ENCODE measurements around the gene CCIN.
"Not testable (repeated sequence)": the region's sequence is repeated elsewhere in the genome, so short reads cannot be mapped to it uniquely, and the experiment has no call there.

The CCIN gene

DNA sequence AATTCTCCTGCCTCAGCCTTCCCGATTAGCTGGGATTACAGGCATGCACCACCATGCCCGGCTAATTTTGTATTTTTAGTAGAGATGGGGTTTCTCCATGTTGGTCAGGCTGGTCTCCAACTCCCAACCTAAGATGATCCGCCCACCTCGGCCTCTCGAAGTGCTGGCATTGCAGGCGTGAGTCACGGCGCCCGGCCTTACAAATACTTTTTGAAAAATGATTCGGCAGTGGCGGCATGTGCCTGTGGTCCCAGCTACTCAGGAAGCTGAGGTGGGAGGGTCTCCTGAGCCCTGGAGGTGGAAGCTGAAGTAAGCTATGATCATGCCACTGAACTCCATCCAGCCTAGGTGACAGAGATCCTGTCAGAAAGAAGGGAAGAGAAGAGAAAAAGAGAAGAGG lies 9.1 kb upstream of the CCIN start:
- not testable (repeated sequence) for DNase-seq (ENCODE audit: low spot score)

DNA sequence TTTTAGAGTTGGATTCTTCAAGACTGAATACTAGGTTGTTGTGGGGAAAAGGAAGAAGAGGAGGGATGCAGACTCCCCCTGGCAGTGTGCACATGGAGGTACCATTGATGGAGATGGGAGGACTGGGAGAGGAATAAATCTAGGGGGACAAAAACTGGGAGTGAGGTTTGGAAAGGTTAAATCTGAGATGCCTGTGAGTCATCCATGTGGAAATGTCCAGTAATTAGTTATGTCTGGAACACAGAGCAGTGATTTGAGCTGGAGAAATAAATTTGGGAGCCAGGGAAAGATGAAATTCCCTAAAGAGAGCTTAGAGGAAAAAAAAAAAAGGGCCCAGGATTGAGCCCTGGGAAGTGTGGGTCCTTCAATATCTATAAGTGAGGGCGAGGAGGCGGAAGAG lies 8.0 kb upstream of the CCIN start:
- no peak for DNase-seq (ENCODE audit: low spot score)

DNA sequence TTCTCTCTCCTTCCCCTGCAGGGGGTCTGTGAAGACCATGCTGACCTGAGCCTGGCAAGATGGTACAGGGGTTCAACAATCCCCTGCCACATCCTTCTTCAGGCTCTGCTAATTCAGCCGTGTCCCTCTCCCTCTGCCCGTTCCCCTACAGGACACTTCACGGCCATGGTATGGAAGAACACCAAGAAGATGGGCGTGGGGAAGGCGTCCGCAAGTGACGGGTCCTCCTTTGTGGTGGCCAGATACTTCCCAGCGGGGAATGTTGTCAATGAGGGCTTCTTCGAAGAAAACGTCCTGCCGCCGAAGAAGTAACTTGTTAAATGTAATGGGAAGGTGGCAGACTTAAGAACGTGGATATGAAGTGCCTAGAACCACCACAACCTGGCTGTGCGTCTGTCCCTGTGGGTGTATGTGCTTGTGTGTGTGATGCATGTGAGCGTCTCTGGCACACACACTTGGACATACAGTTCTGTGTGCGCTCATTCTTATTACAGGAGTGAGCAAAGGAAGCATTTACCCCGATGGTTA lies 6.9 kb upstream of the CCIN start:
- DNase-seq (ENCODE audit: low spot score), result no peak

DNA sequence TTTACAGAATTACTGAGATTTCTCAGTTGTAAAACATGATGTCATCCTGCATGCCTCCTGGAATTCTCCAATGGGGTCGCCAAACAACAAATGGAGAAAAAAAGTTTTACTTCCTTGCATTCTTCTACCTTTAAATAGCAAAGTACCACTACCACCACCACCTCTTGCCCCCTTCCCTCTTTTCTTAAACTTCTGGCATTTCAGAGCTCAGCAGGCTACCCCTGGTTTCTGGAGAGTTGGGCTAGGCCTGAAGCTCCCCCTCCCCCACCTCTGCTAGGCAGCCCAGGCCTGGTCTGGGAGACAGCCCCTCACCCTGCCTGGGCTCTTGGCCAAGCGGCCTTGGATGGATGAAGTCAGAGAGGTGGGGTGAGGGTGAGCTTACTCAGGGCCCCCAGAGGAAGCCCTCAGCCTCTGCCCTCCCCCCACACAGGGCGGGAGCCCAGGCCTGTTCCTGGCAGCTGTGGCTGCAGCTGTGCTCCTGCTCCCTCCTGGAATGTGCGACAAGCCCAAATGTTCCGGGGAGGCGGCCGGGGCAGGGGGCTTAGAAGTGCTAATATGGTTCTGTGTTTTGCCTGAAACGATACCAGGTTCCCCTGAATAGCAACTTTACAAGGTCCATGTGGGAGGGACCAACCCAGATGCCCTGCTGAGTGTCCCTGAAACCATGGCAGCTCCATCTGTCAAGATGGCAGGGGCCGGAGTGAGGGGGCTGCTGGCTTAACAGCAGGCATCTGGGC lies 6.0 kb upstream of the CCIN start:
- DNase-seq (ENCODE audit: low spot score), result no peak

DNA sequence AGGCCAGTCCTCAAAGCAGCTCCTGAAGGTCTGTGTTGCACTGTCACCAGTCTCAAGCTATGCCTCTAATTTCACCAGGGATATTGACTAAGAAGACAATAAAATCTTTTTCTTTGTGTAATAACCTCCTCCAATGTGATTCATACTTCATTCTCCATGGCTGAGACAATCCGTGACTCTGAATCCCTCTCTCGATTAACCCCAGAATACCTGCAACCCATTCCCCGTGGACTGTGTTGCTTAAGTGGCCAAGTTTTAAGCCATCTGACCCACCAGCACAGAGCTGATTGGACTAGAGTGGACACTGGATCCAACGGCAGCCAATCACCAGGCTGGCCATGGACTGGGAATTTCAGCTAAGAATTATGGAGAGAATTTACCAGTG lies 5.4 kb upstream of the CCIN start:
- DNase-seq (ENCODE audit: low spot score), result no peak

DNA sequence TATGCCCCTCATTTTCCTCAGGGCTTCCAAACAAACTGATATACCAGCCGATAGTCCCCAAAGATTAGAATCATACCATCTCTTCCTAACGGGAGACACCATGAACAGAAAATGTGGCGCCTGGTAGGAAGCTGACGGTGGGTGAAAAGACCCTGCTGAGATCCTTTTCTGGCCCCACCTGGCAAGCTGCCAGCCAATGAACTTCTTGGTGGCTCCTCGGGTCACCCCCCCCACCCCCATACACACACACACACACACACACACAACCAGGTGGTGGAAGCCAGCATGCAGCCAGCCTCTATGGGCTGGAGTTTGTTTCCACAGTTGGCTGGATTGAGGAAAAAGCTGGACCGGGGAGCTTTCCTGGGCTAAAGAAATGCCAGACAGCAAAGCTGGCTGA lies 4.8 kb upstream of the CCIN start:
- no peak for DNase-seq (ENCODE audit: low spot score)

- no peak for DNase-seq (ENCODE audit: low spot score)
These were observed 4.2 kb upstream of the CCIN start for GRCh38 chr9:36164989-36165388.

DNA sequence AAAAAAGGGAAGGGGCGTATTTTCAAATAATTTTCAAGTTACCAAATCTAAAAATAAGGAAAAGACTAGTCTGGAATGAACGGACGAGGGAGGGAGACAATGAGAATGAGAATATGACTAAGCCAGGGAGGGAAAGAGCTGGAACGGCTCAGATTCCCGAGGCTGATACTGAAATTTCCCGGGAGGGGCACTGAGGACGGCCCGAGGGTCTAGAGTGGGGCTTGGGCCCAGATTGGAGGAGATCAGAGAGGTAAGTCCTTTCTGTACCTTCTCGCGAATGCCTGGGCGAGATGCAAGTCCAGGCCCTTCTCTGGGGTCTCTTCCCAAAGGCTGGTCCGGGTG lies 3.4 kb upstream of the CCIN start:
- DNase-seq (ENCODE audit: low spot score), result no peak

DNA sequence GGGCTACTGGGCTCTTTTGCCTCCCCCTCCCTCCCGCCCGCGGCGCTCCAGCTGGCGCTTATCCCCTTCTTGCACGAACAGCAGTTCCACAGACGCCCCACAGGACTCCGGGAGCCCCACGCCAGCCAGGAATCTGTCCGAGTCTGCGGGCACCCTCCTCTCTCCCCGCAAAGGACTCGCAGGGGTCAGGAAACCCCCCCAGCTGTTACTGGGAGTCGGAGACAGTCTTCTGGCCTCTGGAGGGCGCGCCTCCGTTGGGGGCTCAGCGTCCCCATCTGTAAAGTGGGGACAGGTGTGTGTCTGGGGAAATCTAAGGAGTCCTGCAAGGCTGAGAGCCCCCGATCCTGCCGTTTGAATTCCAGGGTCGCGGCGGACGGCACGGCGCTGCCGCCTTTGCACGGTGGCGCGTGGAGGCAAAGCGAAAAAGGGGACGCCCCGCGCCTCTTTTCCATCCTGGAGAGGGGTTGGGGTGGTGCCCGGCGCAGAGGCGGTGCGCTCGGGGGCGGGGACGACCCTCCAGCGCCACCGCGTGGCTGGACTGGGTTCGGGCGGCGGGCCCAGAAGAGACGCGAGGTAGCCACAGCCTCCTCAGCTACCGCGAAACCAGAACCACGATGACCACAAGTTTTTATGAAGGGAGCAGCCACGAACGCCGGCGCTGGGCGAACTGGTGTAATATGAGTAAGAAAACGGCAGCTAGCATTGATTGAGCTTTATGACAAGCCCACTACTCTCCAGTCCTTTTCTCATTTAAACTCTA lies 2.8 kb upstream of the CCIN start:
- peak; percentile 84 for DNase-seq (ENCODE audit: low spot score)

GRCh38 chr9:36169708-36170107 lies 520 bp downstream of the CCIN start:
- DNase-seq (ENCODE audit: low spot score), result no peak

- DNase-seq (ENCODE audit: low spot score), result no peak
These were observed 1.3 kb downstream of the CCIN start for GRCh38 chr9:36170531-36170930.

DNA sequence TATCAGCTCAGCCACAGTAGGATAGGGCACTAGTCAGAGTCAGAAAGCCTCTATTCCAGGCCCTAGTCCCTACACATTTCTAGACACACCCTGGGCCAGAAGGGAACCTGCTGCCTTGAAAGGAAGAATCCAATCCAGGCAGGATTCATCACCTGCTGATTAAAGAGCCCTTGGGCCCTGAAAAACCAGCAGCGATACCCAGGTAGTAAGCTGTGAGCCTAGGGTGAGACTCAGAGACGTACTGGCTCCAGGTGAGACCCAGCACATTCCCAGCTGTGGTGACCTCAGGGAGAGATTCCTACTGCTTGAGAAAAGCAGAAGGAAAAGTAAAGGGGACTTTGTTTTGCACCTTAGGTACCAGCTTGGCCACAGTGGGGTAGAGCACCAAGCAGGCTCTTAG lies 4.7 kb downstream of the CCIN start:
- DNase-seq (ENCODE audit: low spot score), result no peak

GRCh38 chr9:36174271-36174670 lies 5.1 kb downstream of the CCIN start:
- no peak for DNase-seq (ENCODE audit: low spot score)

- DNase-seq (ENCODE audit: low spot score), result no peak
These were observed 5.5 kb downstream of the CCIN start for GRCh38 chr9:36174731-36175130.

GRCh38 chr9:36175209-36175608 lies 6.0 kb downstream of the CCIN start:
- DNase-seq (ENCODE audit: low spot score), result not testable (repeated sequence)

- not testable (repeated sequence) for DNase-seq (ENCODE audit: low spot score)
These were observed 7.3 kb downstream of the CCIN start for GRCh38 chr9:36176496-36176895.

GRCh38 chr9:36177571-36177970 lies 8.4 kb downstream of the CCIN start:
- DNase-seq (ENCODE audit: low spot score), result no peak

GRCh38 chr9:36180243-36180642 lies 11.1 kb downstream of the CCIN start:
- DNase-seq (ENCODE audit: low spot score), result not testable (repeated sequence)

- no peak for DNase-seq (ENCODE audit: low spot score)
These were observed 18.2 kb downstream of the CCIN start for GRCh38 chr9:36187414-36187813.

- DNase-seq (ENCODE audit: low spot score), result no peak
These were observed 19.0 kb downstream of the CCIN start for GRCh38 chr9:36188212-36188611.

GRCh38 chr9:36189976-36190375 lies 20.8 kb downstream of the CCIN start:
- DNase-seq (ENCODE audit: low spot score), result no peak

GRCh38 chr9:36190388-36191289 lies 21.5 kb downstream of the CCIN start, which contains the start of gene CLTA:
CLTA (plus strand) TSS chr9:36190921; CDS start chr9:36191057, 136 bp downstream.
- peak; percentile 99 for DNase-seq (ENCODE audit: low spot score)
